ENCODE results near the gene RUSF1. TPM values are rescaled to one million over a fixed set of nuclear protein-coding genes. Genes with fewer than 3 reads are reported as not detected.

Gene RUSF1
- total RNA-seq, 1 experiment from 2014 or later, result 59.3 TPM

DNA sequence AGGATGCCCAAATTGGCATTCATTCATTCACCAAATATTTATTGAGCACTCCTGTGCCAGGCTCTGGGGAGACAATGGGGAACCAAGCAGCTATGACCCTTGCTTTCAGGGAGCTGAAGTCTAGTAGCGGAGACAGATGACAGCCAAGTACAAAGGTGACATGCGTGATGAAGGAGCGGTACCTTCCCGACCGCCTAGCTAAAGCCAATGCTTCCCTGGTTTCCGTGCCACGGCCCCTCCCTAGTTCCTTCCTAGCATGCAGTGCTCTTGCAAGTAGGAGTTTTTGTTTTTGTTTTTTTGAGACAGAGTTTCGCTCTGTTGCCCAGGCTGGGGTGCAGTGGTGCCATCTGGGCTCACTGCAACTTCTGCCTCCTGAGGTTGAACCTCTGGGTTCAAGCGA, 28.4 kb downstream of the RUSF1 start:
- DNase-seq (ENCODE audit: low read depth, low spot score) (no peak), ATAC-seq (no peak)
- TF ChIP-seq CBX3 (IDR thresholded peaks at IDR 0.05; ENCODE audit: low read depth), result no peak
- H2AFZ ChIP-seq (ENCODE audit: low read depth, low read length, poor library complexity, severe bottlenecking), result no peak overlapping the region
- no peaks in the 10 kb centered on the region for H3K79me2 ChIP-seq (ENCODE audit: insufficient read depth, low read length)
- H3K4me3 ChIP-seq (replicated peaks in 1 of 2; ENCODE audit: low read depth in 1 of 2, low read length in 2 of 2), result no peak overlapping the region
- H3K9me3 ChIP-seq (ENCODE audit: control insufficient read depth in 1 of 2, insufficient read depth in 1 of 2, low read depth in 1 of 2, low read length in 2 of 2), result no peaks in the 10 kb centered on the region
- no peak overlapping the region for H3K9ac ChIP-seq (ENCODE audit: low read length)
- H3K27ac ChIP-seq (ENCODE audit: low read depth, low read length), result no peak overlapping the region
- no peaks in the 10 kb centered on the region for H3K36me3 ChIP-seq (ENCODE audit: control insufficient read depth in 1 of 2, insufficient read depth in 2 of 2, low read length in 2 of 2)
- H3K4me2 ChIP-seq (ENCODE audit: low read length), result no peak overlapping the region
- H4K20me1 ChIP-seq (ENCODE audit: insufficient read depth), result no peaks in the 10 kb centered on the region
- ChIA-PET CTCF (no interaction called here), POLR2A (no interaction called here), RAD21 (ENCODE audit: low non-redundant PET in 1 of 2, low total read pairs in 2 of 2, uncharacterized antibody in 2 of 2, unreplicated experiment in 2 of 2) (no interaction called here)
- no TSS peak for BruUV-seq (replicated peaks)
- peaks cover 11 to 28% of the 10 kb centered on the region in 2 experiments; a peak in 3 of 4 replicates for H3K4me1 ChIP-seq (ENCODE audit: control insufficient read depth in 1 of 2, insufficient read depth in 2 of 2, low read length in 2 of 2)
- no peaks in the 10 kb centered on the region for H3K9me2 ChIP-seq (ENCODE audit: insufficient read depth)
- no peaks in the 10 kb centered on the region for H3K27me3 ChIP-seq (ENCODE audit: insufficient read depth, low read length)
- intact Hi-C loops (cut with micrococcal nuclease), result no loop called here

DNA sequence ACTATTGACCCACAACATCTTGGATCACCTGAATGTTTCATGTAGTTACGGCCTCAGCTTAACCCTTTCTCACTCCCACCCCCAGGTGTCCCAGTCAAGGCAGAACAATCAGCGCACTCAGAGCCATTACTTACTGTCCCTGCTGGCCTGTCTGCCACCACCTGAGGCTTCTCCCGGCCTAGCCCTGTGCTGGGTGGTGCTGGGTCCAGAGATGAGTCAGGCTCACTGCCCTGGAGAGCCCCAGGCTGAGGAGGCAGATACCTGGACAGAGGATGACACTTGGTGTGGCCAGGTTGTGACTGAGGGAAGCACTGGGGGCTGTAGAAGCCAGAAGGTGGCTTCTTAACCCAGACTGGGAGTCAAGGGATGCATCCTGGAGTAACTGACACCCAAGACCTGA, 29.2 kb downstream of the RUSF1 start:
- peaks cover 7 to 24% of the 10 kb centered on the region in 2 experiments; a peak in 3 of 4 replicates for H3K4me1 ChIP-seq (ENCODE audit: control insufficient read depth in 1 of 2, insufficient read depth in 2 of 2, low read length in 2 of 2)
- ChIA-PET POLR2A (interaction anchor here (0.7 to 1.0 kb wide), 2 partner anchors 26 to 234 kb away, joined by 3 read pairs; a partner anchor contains a TSS), RAD21 (ENCODE audit: low non-redundant PET in 1 of 2, low total read pairs in 2 of 2, uncharacterized antibody in 2 of 2, unreplicated experiment in 2 of 2) (no interaction called here), CTCF (no interaction called here)
- H3K27ac ChIP-seq (ENCODE audit: low read depth, low read length), result no peak overlapping the region
- no peaks in the 10 kb centered on the region for H3K36me3 ChIP-seq (ENCODE audit: control insufficient read depth in 1 of 2, insufficient read depth in 2 of 2, low read length in 2 of 2)
- no TSS peak for BruUV-seq (replicated peaks)
- H3K79me2 ChIP-seq (ENCODE audit: insufficient read depth, low read length), result no peaks in the 10 kb centered on the region
- H2AFZ ChIP-seq (ENCODE audit: low read depth, low read length, poor library complexity, severe bottlenecking), result no peak overlapping the region
- H3K9me2 ChIP-seq (ENCODE audit: insufficient read depth), result no peaks in the 10 kb centered on the region
- no peak for ATAC-seq
- no peak overlapping the region for H3K4me3 ChIP-seq (replicated peaks in 1 of 2; ENCODE audit: low read depth in 1 of 2, low read length in 2 of 2)
- no peaks in the 10 kb centered on the region for H4K20me1 ChIP-seq (ENCODE audit: insufficient read depth)
- no peaks in the 10 kb centered on the region for H3K27me3 ChIP-seq (ENCODE audit: insufficient read depth, low read length)
- intact Hi-C loops (cut with micrococcal nuclease), result no loop called here
- H3K9ac ChIP-seq (ENCODE audit: low read length), result no peak overlapping the region
- DNase-seq (ENCODE audit: low read depth, low spot score), result no peak
- TF ChIP-seq ZFX (IDR thresholded peaks at IDR 0.05) (no peak), SP1 (IDR thresholded peaks at IDR 0.05; ENCODE audit: low read depth) (no peak), CEBPB (IDR thresholded peaks at IDR 0.05; ENCODE audit: low read depth) (no peak), EGR1 (IDR thresholded peaks at IDR 0.05; ENCODE audit: low read depth) (no peak)
- TF ChIP-seq, protein P1, sequence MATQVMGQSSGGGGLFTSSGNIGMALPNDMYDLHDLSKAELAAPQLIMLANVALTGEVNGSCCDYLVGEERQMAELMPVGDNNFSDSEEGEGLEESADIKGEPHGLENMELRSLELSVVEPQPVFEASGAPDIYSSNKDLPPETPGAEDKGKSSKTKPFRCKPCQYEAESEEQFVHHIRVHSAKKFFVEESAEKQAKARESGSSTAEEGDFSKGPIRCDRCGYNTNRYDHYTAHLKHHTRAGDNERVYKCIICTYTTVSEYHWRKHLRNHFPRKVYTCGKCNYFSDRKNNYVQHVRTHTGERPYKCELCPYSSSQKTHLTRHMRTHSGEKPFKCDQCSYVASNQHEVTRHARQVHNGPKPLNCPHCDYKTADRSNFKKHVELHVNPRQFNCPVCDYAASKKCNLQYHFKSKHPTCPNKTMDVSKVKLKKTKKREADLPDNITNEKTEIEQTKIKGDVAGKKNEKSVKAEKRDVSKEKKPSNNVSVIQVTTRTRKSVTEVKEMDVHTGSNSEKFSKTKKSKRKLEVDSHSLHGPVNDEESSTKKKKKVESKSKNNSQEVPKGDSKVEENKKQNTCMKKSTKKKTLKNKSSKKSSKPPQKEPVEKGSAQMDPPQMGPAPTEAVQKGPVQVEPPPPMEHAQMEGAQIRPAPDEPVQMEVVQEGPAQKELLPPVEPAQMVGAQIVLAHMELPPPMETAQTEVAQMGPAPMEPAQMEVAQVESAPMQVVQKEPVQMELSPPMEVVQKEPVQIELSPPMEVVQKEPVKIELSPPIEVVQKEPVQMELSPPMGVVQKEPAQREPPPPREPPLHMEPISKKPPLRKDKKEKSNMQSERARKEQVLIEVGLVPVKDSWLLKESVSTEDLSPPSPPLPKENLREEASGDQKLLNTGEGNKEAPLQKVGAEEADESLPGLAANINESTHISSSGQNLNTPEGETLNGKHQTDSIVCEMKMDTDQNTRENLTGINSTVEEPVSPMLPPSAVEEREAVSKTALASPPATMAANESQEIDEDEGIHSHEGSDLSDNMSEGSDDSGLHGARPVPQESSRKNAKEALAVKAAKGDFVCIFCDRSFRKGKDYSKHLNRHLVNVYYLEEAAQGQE (IDR thresholded peaks at IDR 0.05; ENCODE audit: low read depth), result no peak
- TF ChIP-seq, protein P2, sequence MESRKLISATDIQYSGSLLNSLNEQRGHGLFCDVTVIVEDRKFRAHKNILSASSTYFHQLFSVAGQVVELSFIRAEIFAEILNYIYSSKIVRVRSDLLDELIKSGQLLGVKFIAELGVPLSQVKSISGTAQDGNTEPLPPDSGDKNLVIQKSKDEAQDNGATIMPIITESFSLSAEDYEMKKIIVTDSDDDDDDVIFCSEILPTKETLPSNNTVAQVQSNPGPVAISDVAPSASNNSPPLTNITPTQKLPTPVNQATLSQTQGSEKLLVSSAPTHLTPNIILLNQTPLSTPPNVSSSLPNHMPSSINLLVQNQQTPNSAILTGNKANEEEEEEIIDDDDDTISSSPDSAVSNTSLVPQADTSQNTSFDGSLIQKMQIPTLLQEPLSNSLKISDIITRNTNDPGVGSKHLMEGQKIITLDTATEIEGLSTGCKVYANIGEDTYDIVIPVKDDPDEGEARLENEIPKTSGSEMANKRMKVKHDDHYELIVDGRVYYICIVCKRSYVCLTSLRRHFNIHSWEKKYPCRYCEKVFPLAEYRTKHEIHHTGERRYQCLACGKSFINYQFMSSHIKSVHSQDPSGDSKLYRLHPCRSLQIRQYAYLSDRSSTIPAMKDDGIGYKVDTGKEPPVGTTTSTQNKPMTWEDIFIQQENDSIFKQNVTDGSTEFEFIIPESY (IDR thresholded peaks at IDR 0.05; ENCODE audit: extremely low read depth, insufficient replicate concordance, low read length), result no peak
- TF ChIP-seq, protein P3, sequence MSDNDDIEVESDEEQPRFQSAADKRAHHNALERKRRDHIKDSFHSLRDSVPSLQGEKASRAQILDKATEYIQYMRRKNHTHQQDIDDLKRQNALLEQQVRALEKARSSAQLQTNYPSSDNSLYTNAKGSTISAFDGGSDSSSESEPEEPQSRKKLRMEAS (IDR thresholded peaks at IDR 0.05), result no peak
- H3K9me3 ChIP-seq (ENCODE audit: control insufficient read depth in 1 of 2, insufficient read depth in 1 of 2, low read depth in 1 of 2, low read length in 2 of 2), result no peaks in the 10 kb centered on the region
- no peak overlapping the region for H3K4me2 ChIP-seq (ENCODE audit: low read length)

Measured in HCT116 (cell line).